Upper lobe of left lung (tissue), 6 donors: ENCODE measurements around the gene ADSL. TPM values are rescaled to one million over a fixed set of nuclear protein-coding genes. Genes with fewer than 3 reads are reported as not detected.

Source experiments
- ATAC-seq, 2 donors: fragments of 200-7000 bp; cut with Tn5 transposase; one replicate each; pipeline ENCODE4 v1.9.1; 2022; ENCODE audit warnings: mild to moderate bottlenecking in 2 of 2, moderate library complexity in 2 of 2; ENCODE audit not compliant: low FRiP score in 2 of 2
- DNase-seq, 2 donors: peaks; one replicate each; pipeline ENCODE4 v3.0.0-alpha.2; 2019 to 2020
- H3K27ac ChIP-seq, 4 donors: fragments of 200-600 bp; sonication (generic); one replicate each; pipeline ENCODE4 v1.5.1; 2016 to 2019
- H3K27me3 ChIP-seq, 4 donors: fragments of 200-600 bp; sonication (generic); one replicate each; pipeline ENCODE4 v1.5.1; 2017 to 2019
- H3K36me3 ChIP-seq, 4 donors: fragments of 200-600 bp; sonication (generic); one replicate each; pipeline ENCODE4 v1.5.1; 2016 to 2019
- H3K4me1 ChIP-seq, 4 donors: fragments of 200-600 bp; sonication (generic); one replicate each; pipeline ENCODE4 v1.5.1; 2018 to 2019
- H3K4me3 ChIP-seq, 4 donors: fragments of 200-600 bp; sonication (generic); one replicate each; pipeline ENCODE4 v1.5.1; 2017 to 2019; ENCODE audit warnings: mild to moderate bottlenecking in 2 of 4, moderate library complexity in 1 of 4
- H3K9me3 ChIP-seq, 4 donors: fragments of 200-600 bp; sonication (generic); one replicate each; pipeline ENCODE4 v1.5.1; 2018 to 2019
- EP300 ChIP-seq, 4 donors: sonication (generic); formaldehyde crosslinking; IDR thresholded peaks; one replicate each; pipeline ENCODE4 v1.5.1; 2017; ENCODE audit warnings: antibody characterized with exemption in 4 of 4, control low read depth in 2 of 4
- POLR2A ChIP-seq, 4 donors: fragments of 450-650 bp; IDR thresholded peaks; one replicate each; pipeline ENCODE4 v1.5.1; 2016 to 2017; ENCODE audit warnings: antibody characterized with exemption in 4 of 4, mild to moderate bottlenecking in 2 of 4
- POLR2AphosphoS5 ChIP-seq, 2 donors: sonication (generic); formaldehyde crosslinking; IDR thresholded peaks; one replicate each; pipeline ENCODE4 v1.5.1; 2017; ENCODE audit warnings: antibody characterized with exemption in 2 of 2
- WGBS, 2 donors: methylation state at CpG; one replicate each; pipeline ENCODE4 v1.1.5; 2017 to 2018; 5-methylcytosine and 5-hydroxymethylcytosine counted together
- total RNA-seq, 6 donors: library from RNA; depleted of rRNA in 4 of 6; stranded (reverse); fragments of >200 nt in 4 of 6; gene quantifications; one replicate each; pipeline versions ENCODE4 v1.1.0 to v1.2.1, GENCODE V29; 2016 to 2021
- TF ChIP-seq, protein P1 (sequence below), 6 experiments: fragments of 450-650 bp in 4 of 6; fragments of 200-600 bp in 2 of 6; sonication (generic) in 2 of 6; IDR thresholded peaks; one replicate each; pipeline ENCODE4 v1.5.1; 2016 to 2019; ENCODE audit warnings: antibody characterized with exemption in 6 of 6
- donor health status: DM: no; HTN: no; CAD: no; lungs with moderate emphysema.
- donor health status: DM: no; HTN: yes; CAD: no; lungs with severe emphysema.

The ADSL gene
- total RNA-seq, 6 donors from 2014 or later, result 17.5 to 80.3 (median 37.9) TPM

DNA sequence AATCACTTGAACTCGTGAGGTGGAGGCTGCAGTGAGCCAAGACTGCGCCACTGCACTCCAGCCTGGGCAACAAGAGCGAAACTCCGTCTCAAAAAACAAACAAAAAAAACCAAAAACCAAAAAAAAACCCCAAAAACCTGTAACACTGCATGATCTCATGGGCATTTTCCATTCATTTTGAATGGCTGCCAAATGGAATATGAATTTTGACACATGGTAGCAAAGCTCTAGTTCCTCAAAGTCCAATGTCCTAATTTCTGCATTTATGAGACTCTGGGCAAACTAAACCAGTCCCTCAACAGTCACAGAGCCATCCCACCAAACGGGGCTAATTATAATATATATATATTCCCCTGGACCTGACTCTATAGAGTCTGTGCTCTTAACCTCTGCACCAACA lies 85.9 kb downstream of the ADSL start:
- Histone ChIP-seq H3K36me3 (peaks cover 10 to 57% (median 41%) of the 10 kb centered on the region in 4 donors), H3K4me3 (no peak overlapping the region)

DNA sequence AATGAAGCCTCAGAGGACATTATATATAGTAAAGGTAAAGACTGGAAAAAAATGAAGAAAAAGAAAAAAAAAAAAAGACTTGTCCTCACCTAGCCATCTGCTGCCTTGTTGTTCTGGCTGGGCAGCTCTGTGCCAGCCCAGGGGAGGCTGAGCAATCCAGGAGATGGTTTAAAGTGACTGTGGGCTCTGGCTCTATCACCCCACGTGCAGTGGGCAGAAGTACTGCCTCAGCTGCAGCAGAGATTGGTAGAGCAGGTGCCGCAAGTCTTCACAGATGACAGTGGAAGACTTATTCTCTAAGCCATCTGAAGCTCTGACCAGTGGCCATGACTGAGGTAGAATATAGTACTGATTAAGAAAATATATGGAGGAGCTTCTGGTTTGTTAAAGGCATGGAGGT lies 86.3 kb downstream of the ADSL start:
- no peak overlapping the region for H3K4me3 ChIP-seq
- no peak overlapping the region for H3K27ac ChIP-seq
- H3K36me3 ChIP-seq, result peaks cover 7 to 53% (median 37%) of the 10 kb centered on the region in 4 donors
- ATAC-seq (no peak), DNase-seq (no peak)
- no peaks in the 10 kb centered on the region for H3K27me3 ChIP-seq
- WGBS, 2 donors, result 88 to 100% methylated on average over 2 of the region's 2 CpGs
- peaks cover 15 to 25% (median 20%) of the 10 kb centered on the region in 4 donors for H3K4me1 ChIP-seq
- H3K9me3 ChIP-seq, result no peaks in the 10 kb centered on the region
- TF ChIP-seq, protein P1, sequence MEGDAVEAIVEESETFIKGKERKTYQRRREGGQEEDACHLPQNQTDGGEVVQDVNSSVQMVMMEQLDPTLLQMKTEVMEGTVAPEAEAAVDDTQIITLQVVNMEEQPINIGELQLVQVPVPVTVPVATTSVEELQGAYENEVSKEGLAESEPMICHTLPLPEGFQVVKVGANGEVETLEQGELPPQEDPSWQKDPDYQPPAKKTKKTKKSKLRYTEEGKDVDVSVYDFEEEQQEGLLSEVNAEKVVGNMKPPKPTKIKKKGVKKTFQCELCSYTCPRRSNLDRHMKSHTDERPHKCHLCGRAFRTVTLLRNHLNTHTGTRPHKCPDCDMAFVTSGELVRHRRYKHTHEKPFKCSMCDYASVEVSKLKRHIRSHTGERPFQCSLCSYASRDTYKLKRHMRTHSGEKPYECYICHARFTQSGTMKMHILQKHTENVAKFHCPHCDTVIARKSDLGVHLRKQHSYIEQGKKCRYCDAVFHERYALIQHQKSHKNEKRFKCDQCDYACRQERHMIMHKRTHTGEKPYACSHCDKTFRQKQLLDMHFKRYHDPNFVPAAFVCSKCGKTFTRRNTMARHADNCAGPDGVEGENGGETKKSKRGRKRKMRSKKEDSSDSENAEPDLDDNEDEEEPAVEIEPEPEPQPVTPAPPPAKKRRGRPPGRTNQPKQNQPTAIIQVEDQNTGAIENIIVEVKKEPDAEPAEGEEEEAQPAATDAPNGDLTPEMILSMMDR (IDR thresholded peaks at IDR 0.05), result no peak
- TF ChIP-seq POLR2A (IDR thresholded peaks at IDR 0.05) (no peak), POLR2AphosphoS5 (IDR thresholded peaks at IDR 0.05) (no peak)

More for the DNA sequence above, 85.9 kb downstream of the ADSL start:
- no peak overlapping the region for H3K27ac ChIP-seq
- H3K9me3 ChIP-seq, result no peaks in the 10 kb centered on the region
- peaks cover 10 to 22% (median 15%) of the 10 kb centered on the region in 4 donors for H3K4me1 ChIP-seq
- no peak for TF ChIP-seq POLR2AphosphoS5 (IDR thresholded peaks at IDR 0.05)
- TF ChIP-seq, protein P1 (IDR thresholded peaks at IDR 0.05), result no peak
- TF ChIP-seq EP300 (IDR thresholded peaks at IDR 0.05), result no peak
- no peak for TF ChIP-seq POLR2A (IDR thresholded peaks at IDR 0.05)
- H3K27me3 ChIP-seq, result no peaks in the 10 kb centered on the region
- DNase-seq, result no peak
- 79 to 80% methylated on average over 5 of the region's 5 CpGs for WGBS, 2 donors
- ATAC-seq, result no peak

DNA sequence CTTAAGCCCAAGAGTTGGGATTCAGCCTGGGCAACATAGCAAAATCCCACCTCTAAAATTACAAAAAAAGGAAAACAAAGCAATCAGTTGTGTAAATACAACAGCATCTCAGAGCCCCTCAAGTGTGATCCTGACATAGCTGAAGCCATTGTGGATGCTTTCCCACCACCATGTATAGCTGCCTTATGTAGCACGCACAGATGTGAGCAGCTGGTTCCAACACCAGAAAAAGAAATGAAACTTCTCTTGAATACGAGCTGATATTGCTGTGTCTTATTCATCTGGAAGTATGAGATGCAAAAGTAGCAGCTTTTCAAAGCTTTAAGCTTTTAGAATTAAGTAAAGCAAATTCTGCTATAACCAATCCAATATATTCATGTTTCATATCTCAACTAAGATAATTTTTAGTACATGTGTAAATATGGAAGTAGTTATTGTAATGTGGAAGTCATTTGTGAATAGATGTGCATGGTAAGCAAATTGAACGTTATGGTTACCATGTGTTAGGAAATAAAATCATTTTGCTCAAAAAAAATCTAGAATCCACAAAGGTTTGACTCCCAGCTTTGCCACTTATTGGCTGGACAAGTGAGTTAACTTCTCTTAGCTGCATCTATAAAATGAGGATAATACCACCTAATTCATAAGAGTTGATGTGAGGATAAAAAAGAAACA lies 87.3 kb downstream of the ADSL start:
- DNase-seq (no peak), ATAC-seq (no peak)
- WGBS, 2 donors, result 65 to 76% methylated on average over 3 of the region's 3 CpGs
- H3K4me1 ChIP-seq, result peaks cover 19 to 34% (median 26%) of the 10 kb centered on the region in 4 donors
- no peak overlapping the region for H3K27ac ChIP-seq
- no peaks in the 10 kb centered on the region for H3K27me3 ChIP-seq
- H3K36me3 ChIP-seq, result peaks cover 7 to 44% (median 29%) of the 10 kb centered on the region in 4 donors
- TF ChIP-seq POLR2AphosphoS5 (IDR thresholded peaks at IDR 0.05) (no peak), EP300 (IDR thresholded peaks at IDR 0.05) (no peak), POLR2A (IDR thresholded peaks at IDR 0.05) (no peak)
- TF ChIP-seq, protein P1 (IDR thresholded peaks at IDR 0.05), result no peak
- no peaks in the 10 kb centered on the region for H3K9me3 ChIP-seq
- no peak overlapping the region for H3K4me3 ChIP-seq

DNA sequence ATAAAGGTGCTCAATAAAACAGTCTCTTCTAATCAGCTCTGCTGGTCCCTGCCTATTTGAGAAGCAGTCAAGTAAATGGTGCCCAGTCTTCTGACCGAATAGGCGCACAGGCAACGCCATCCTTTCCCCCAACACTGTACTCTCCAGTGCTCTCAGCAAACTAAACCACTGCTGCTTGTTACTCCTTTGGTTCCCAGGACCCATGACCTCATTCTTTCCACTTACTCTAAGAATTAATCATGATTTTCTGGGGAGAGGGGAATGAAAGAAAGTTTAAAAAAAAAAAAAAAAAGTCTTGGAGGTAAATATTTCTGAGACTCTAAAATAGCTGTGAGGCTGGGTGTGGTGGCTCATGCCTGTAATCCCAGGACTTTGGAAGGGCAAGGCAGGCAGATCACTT lies 87.8 kb downstream of the ADSL start:
- Histone ChIP-seq H3K9me3 (no peaks in the 10 kb centered on the region), H3K36me3 (peaks cover 6 to 38% (median 24%) of the 10 kb centered on the region in 4 donors), H3K4me3 (no peak overlapping the region), H3K27me3 (no peaks in the 10 kb centered on the region), H3K27ac (no peak overlapping the region), H3K4me1 (peaks cover 19 to 37% (median 26%) of the 10 kb centered on the region in 4 donors)
- WGBS, 2 donors, result 92 to 98% methylated on average over 3 of the region's 3 CpGs
- TF ChIP-seq, protein P1 (IDR thresholded peaks at IDR 0.05), result no peak
- ATAC-seq (no peak), DNase-seq (no peak)

DNA sequence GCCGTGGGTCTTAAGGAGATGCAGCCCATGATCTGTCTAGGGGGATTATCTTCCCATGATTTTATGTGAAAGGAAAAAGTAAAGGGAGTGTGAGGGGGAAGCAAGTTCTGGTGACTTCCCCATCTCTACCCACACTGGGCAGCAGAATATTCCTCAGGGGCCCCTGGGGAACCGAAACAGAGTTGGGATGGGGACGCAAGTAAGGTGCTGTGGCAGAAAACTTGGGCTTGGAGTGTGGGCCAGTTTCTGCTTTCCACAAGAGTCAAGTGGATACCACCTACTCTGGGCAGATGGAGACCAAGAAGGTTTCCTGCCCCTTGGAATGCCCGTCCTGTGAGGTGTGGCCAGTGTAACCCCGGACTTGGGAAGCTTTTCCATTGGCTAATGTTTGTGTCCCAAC lies 88.4 kb downstream of the ADSL start:
- TF ChIP-seq POLR2AphosphoS5 (IDR thresholded peaks at IDR 0.05) (no peak), POLR2A (IDR thresholded peaks at IDR 0.05) (no peak), EP300 (IDR thresholded peaks at IDR 0.05) (no peak)
- TF ChIP-seq, protein P1 (IDR thresholded peaks at IDR 0.05), result no peak
- Histone ChIP-seq H3K4me1 (peaks cover 19 to 37% (median 26%) of the 10 kb centered on the region in 4 donors), H3K9me3 (no peaks in the 10 kb centered on the region), H3K4me3 (no peak overlapping the region), H3K27me3 (no peaks in the 10 kb centered on the region), H3K36me3 (peaks cover 0 to 32% (median 18%) of the 10 kb centered on the region in 4 donors), H3K27ac (no peak overlapping the region)
- 71 to 92% methylated on average over 5 of the region's 5 CpGs for WGBS, 2 donors
- ATAC-seq (no peak), DNase-seq (no peak)
